Measurements from ENCODE around the gene ZNF816.
"Not testable (repeated sequence)": the region's sequence is repeated elsewhere in the genome, so short reads cannot be mapped to it uniquely, and the experiment has no call there.

ZNF816 gene

DNA sequence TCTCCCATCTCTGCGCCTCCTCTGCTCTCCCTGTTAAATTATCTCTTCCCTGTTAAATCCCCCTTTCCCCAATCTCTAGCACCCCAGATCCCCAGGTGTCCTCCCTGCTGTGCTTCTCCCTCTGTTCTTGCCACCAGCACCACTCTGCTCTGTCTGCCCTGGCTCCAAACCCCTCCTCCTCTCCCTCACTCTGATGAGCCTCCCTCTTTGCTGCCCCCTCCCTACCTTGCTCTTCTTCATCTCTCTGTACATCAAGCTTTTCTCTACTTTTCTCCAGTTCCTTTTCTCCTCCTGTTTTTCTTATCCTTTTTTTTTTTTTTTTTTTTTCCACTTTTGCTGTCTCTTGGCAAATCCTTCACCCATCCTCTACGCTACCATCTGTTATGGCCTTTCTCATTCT is 21.2 kb downstream of the ZNF816 start:
- Histone ChIP-seq H3K4me3 (ENCODE audit: low read length) (peak overlapping the region; percentile 96), H3K9ac (ENCODE audit: low read length) (peak overlapping the region; percentile 70)
- H3K27me3 ChIP-seq (ENCODE audit: control insufficient read depth, insufficient read depth, low read length); H3K4me1 ChIP-seq (ENCODE audit: control insufficient read depth, insufficient read depth, low read length); H3K27ac ChIP-seq (ENCODE audit: low read depth, low read length); H3K36me3 ChIP-seq (ENCODE audit: control insufficient read depth, insufficient read depth, low read length): not testable (repeated sequence)

DNA sequence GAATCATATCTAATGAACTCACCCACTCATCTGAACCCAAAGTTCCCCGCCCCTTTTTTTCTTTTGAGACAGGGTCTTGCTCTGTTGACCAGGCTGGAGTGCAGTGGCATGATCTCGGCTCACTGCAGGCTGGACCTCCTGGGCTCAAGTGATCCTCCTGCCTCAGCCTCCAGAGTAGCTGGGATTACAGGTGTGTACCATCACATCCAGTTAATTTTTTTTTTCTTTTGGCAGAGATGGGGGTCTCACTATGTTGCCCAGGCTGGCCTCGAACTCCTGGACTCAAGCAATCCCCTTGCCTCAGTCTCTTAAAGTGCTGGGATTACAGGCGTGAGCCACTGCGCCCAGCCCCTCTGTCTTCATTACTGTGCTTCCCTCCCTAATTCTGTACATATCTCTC is 21.8 kb downstream of the ZNF816 start:
- not testable (repeated sequence) for H3K27ac ChIP-seq (ENCODE audit: low read depth, low read length); H3K36me3 ChIP-seq (ENCODE audit: control insufficient read depth, insufficient read depth, low read length); H3K9ac ChIP-seq (ENCODE audit: low read length); H3K4me1 ChIP-seq (ENCODE audit: control insufficient read depth, insufficient read depth, low read length); H3K4me3 ChIP-seq (ENCODE audit: low read length); H3K27me3 ChIP-seq (ENCODE audit: control insufficient read depth, insufficient read depth, low read length)

DNA sequence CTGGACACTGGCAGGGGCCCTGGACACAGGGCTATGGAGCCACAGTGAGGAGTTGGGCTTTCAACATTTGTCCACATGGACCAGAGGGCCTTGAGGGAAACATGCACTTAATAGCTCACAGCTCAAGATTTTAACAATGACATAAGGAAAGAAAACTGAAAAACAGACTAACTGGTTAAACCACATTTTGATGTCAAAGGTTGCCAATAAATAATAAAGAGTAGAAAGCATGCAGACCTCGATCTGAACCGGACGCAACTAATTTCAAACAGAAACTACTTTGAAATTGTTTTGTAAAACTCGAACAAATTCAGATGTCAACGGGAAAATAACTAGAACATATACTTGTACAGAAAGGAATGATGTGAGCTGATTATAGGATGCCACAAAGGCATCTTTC is 23.9 kb downstream of the ZNF816 start:
- Histone ChIP-seq H3K9ac (ENCODE audit: low read length) (no peak overlapping the region), H3K27me3 (ENCODE audit: control insufficient read depth, insufficient read depth, low read length) (no peaks in the 10 kb centered on the region), H3K4me1 (ENCODE audit: control insufficient read depth, insufficient read depth, low read length) (no peaks in the 10 kb centered on the region), H3K36me3 (ENCODE audit: control insufficient read depth, insufficient read depth, low read length) (no peaks in the 10 kb centered on the region), H3K4me3 (ENCODE audit: low read length) (no peak overlapping the region), H3K27ac (ENCODE audit: low read depth, low read length) (no peak overlapping the region)

DNA sequence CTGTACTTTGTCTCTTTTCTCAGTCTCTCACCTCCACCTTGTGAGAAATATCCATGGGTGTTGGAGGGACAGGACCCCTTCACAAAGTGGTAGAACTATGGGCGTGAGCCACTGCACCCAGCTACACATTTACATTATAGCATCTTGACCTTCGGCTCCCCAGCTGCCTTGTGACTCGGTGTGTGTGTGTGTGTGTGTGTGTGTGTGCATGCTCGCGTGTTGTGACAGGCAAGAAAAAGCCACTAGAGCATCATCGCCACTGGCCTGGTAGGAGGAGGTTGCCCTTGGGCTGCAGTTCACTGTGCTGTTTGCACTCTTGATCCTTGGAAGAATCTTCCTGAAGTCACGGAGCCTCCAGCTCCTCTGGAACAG is 25.7 kb downstream of the ZNF816 start:
- Histone ChIP-seq H3K4me1 (ENCODE audit: control insufficient read depth, insufficient read depth, low read length) (no peaks in the 10 kb centered on the region), H3K9ac (ENCODE audit: low read length) (no peak overlapping the region), H3K36me3 (ENCODE audit: control insufficient read depth, insufficient read depth, low read length) (no peaks in the 10 kb centered on the region), H3K27ac (ENCODE audit: low read depth, low read length) (no peak overlapping the region), H3K4me3 (ENCODE audit: low read length) (no peak overlapping the region), H3K27me3 (ENCODE audit: control insufficient read depth, insufficient read depth, low read length) (no peaks in the 10 kb centered on the region)

DNA sequence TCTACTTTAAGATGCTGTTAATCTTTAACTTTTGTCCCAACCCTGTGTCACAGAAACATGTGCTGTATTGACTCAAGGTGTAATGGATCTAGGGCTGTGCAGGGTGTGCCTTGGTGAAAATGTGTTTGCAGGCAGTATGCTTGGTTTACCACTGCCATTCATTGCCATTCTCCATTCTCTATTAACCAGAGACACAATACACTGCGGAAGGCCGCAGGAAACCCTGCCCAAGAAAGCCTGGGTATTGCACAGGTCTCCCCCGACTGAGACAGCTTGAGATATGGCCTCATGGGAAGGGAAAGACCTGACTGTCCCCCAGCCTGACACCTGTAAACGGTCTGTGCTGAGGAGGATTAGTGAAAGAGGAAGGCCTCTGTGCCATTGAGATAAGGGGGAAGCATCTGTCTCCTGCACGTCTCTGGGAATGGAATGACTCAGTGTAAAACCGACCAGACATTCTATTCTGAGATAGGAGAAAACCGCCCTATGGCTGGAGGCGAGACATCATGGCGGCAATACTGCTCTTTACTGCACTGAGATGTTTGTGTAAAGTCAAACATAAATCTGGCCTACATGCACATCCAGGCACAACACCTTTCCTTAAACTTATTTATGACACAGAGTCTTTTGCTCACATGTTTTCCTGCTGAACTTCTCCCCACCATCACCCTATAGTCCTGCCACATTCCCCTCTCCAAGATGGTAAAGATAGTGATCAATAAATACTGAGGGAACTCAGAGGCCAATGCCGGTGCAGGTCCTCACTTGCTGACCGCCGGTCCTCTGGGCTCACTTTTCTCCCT is 26.3 kb downstream of the ZNF816 start:
- Histone ChIP-seq H3K27me3 (ENCODE audit: control insufficient read depth, insufficient read depth, low read length) (no peaks in the 10 kb centered on the region), H3K36me3 (ENCODE audit: control insufficient read depth, insufficient read depth, low read length) (no peaks in the 10 kb centered on the region), H3K4me1 (ENCODE audit: control insufficient read depth, insufficient read depth, low read length) (no peaks in the 10 kb centered on the region), H3K9ac (ENCODE audit: low read length) (no peak overlapping the region), H3K4me3 (ENCODE audit: low read length) (no peak overlapping the region), H3K27ac (ENCODE audit: low read depth, low read length) (no peak overlapping the region)

DNA sequence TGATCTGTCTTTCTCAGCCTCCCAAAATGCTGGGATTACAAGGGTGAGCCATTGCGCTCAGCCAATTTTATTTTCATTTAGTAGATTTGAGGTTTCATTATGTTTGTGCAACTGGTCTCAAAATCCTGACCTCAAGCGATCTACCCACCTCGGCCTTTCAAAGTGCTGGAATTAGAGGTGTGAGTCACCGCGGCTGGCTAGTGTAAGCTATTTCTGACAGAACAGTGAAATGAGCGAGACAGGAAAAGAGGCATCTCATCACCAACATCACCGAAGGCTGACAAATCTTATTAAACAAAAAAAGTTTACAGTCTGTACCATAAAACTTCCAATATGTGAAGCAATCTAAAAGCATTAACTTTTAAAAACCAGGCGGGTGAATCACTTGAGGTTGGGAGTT is 27.2 kb downstream of the ZNF816 start:
- H3K9ac ChIP-seq (ENCODE audit: low read length) = no peak overlapping the region

DNA sequence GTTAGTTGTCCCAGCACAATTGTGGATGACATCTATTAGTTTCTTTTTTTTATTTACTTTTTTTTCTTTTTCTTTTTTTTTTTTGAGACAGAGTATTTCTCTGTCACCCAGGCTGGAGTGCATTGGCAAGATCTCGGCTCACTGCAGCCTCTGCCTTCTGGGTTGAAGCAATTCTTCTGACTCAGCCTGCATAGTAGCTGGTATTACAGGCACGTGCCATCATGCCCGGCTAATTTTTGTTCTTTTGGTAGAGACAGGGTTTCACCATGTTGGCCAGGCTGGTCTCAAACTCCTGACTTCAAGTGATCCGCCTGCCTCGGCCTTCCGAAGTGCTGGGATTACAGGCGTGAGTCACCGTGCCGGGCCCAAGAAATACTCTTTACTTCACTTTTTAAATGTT is 38.0 kb downstream of the ZNF816 start:
- H3K27me3 ChIP-seq (ENCODE audit: control insufficient read depth, insufficient read depth, low read length); H3K9ac ChIP-seq (ENCODE audit: low read length); H3K4me1 ChIP-seq (ENCODE audit: control insufficient read depth, insufficient read depth, low read length); H3K36me3 ChIP-seq (ENCODE audit: control insufficient read depth, insufficient read depth, low read length); H3K27ac ChIP-seq (ENCODE audit: low read depth, low read length); H3K4me3 ChIP-seq (ENCODE audit: low read length): not testable (repeated sequence)

More for the DNA sequence above, 27.2 kb downstream of the ZNF816 start:
- Histone ChIP-seq H3K27me3 (ENCODE audit: control insufficient read depth, insufficient read depth, low read length) (no peaks in the 10 kb centered on the region), H3K36me3 (ENCODE audit: control insufficient read depth, insufficient read depth, low read length) (no peaks in the 10 kb centered on the region), H3K4me1 (ENCODE audit: control insufficient read depth, insufficient read depth, low read length) (no peaks in the 10 kb centered on the region), H3K27ac (ENCODE audit: low read depth, low read length) (no peak overlapping the region), H3K4me3 (ENCODE audit: low read length) (no peak overlapping the region)

DNA sequence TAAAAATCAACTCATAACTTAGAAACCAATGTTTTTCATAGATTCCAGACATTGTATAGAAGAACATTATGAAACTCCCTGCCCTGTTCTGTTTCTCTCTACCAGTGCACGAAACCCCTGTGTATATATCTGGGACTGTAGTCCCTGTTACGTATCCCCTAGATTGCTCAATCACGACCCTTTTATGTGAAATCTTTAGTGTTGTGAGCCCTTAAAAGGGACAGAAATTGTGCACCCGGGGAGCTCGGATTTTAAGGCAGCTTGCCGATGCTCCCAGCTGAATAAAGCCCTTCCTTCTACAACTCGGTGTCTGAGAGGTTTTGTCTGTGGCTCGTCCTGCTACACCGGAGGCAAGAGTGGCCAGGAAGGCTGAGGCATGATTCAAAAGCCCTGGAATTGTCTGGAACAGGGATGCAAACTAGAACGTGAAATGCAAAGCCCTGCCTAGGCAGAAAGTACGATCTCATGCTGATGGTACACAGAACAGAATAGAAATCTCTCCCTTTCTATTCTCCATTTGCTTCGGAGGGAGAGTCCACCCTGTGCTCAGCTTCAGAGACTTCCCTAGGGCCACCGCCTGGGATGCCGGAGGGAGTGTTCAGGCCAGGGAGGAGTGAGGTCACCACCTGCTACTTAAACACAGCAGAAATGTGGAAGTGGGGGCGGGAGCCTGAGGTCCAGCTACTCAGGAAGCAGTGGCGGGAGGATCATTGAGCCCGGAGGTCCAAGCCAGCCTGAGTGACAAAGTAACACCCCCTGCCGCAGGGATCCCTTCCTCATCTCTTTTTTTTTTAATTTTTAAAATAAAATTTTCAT is 38.7 kb downstream of the ZNF816 start:
- peaks cover 3% of the 10 kb centered on the region for H3K36me3 ChIP-seq (ENCODE audit: control insufficient read depth, insufficient read depth, low read length)
- no peaks in the 10 kb centered on the region for H3K27me3 ChIP-seq (ENCODE audit: control insufficient read depth, insufficient read depth, low read length)
- no peak overlapping the region for H3K9ac ChIP-seq (ENCODE audit: low read length)
- no peaks in the 10 kb centered on the region for H3K4me1 ChIP-seq (ENCODE audit: control insufficient read depth, insufficient read depth, low read length)
- H3K4me3 ChIP-seq (ENCODE audit: low read length) = peak overlapping the region; percentile 97
- peak overlapping the region; percentile 89 for H3K27ac ChIP-seq (ENCODE audit: low read depth, low read length)

DNA sequence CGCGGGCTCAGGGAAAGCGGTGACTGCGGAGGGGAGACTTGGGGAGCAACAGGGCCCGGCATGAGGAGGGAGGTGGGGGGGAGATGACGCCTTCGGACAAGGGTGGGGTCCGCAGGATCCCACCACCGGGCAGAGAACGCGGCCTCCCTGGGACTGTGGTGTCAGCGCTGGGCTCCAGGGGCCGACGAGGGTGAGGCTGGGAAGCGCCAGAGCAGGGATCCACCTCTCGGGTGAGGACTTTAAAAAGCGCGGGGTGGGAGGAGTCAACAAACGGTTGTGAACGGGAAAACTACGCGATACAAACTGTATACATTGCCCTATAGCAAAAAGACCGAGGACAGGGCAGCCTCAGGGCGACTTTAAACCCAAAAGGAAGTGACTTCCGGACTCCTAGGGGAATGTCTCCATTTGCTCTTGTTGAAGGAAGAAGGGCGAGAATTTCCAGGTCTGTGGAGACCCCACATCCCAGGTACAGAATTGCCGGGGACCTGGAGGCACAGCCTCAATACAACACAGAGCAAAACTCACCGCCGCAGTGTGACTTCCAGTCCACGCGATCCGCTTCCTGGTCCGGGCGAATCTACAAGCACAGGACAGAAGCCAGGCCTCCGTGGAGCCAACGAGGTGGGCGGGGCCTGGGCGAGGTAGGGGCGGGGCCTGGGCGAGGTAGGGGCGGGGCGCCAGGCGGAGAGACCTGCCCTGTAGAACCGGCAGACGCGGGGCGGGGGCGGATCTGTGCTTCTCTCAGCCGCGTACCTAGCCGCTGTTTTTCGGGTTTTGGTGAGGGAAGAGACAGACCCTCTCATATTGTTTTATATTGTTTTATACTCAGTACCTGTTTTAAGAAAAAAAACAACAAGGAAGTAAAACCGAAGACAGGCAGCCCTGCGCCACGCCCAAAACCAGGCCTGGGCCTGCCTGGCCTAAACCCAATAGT is 39.6 kb downstream of the ZNF816 start, which contains the start of gene ZNF888:
Gene ZNF888, minus strand, starts transcription at position 588 of the 937 bp plus-strand sequence. CDS start 5,555 bp downstream, outside the sequence.
- Histone ChIP-seq H3K36me3 (ENCODE audit: control insufficient read depth, insufficient read depth, low read length) (no peaks in the 10 kb centered on the region), H3K4me1 (ENCODE audit: control insufficient read depth, insufficient read depth, low read length) (no peaks in the 10 kb centered on the region), H3K4me3 (ENCODE audit: low read length) (peak within 1 kb of the TSS; percentile 97), H3K27me3 (ENCODE audit: control insufficient read depth, insufficient read depth, low read length) (no peaks in the 10 kb centered on the region), H3K27ac (ENCODE audit: low read depth, low read length) (peak within 1 kb of the TSS; percentile 89), H3K9ac (ENCODE audit: low read length) (peak within 1 kb of the TSS; percentile 95)

DNA sequence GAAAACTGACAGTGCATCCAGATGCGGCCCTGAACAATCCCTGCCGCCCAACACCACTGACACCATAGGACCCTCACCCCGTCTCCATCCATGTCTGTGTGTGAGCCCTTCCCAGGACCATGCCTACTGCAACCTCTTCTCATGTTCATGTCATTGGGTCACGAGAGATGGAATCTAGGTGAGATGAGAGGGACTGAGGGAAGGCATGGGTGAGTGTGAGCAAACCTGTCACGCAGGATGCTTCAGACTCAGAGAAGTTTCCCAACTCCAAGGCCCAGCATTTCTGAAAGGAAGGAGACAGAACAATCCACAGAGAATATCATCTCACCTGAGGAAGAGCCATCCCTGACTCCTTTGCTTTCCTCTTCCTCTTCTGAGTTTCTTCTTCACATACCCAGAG is 45.1 kb downstream of the ZNF816 start:
- Histone ChIP-seq H3K27me3 (ENCODE audit: control insufficient read depth, insufficient read depth, low read length) (no peaks in the 10 kb centered on the region), H3K36me3 (ENCODE audit: control insufficient read depth, insufficient read depth, low read length) (peaks cover 6% of the 10 kb centered on the region), H3K4me1 (ENCODE audit: control insufficient read depth, insufficient read depth, low read length) (no peaks in the 10 kb centered on the region), H3K4me3 (ENCODE audit: low read length) (no peak overlapping the region), H3K9ac (ENCODE audit: low read length) (no peak overlapping the region), H3K27ac (ENCODE audit: low read depth, low read length) (no peak overlapping the region)

DNA sequence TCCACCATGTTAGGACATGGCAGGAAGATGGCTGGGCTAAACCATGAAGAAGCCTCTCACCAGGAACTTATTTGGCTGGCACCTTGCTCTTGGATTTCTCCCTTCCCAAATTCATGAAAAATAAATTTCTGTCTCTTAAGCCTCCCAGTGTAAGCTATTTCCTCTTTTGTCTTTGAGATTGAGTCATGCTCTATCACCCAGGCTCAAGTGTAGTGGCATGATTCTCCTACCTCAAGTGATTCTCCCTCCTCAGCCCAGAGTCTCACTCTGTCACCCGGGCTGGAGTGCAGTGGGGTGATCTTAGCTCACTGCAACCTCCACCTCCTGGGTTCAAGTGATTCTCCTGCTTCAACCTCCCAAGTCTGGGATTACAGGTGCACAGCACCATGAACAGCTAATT is 52.0 kb downstream of the ZNF816 start:
- H3K4me1 ChIP-seq (ENCODE audit: control insufficient read depth, insufficient read depth, low read length) = no peaks in the 10 kb centered on the region
- peaks cover 9% of the 10 kb centered on the region for H3K36me3 ChIP-seq (ENCODE audit: control insufficient read depth, insufficient read depth, low read length)

More for the DNA sequence above, 52.0 kb downstream of the ZNF816 start:
- Histone ChIP-seq H3K27ac (ENCODE audit: low read depth, low read length) (no peak overlapping the region), H3K4me3 (ENCODE audit: low read length) (no peak overlapping the region), H3K9ac (ENCODE audit: low read length) (no peak overlapping the region), H3K27me3 (ENCODE audit: control insufficient read depth, insufficient read depth, low read length) (no peaks in the 10 kb centered on the region)

Measured in rectal smooth muscle tissue (tissue), 1 donor.